Measurements from ENCODE around the gene TMEM158.

DNA sequence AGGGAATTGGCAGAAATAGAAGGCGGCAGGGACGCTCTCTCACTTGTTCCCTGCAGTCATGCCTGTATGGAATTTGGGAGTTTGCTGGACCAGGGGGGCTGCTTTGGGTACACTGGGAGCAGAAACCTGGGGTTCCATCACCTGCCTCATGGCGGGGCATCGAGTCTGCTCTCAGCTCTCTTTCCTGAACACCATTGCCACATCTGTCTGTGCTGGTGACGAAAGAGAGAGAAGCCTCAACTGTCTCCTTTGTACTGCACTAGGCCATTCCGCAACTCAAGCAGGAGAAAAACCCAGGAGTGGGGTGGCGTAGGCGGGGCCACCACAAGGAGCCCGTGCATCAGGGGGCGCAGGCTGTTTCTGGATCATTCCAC lies 14.0 kb downstream of the TMEM158 start:
- TF ChIP-seq, protein P1, sequence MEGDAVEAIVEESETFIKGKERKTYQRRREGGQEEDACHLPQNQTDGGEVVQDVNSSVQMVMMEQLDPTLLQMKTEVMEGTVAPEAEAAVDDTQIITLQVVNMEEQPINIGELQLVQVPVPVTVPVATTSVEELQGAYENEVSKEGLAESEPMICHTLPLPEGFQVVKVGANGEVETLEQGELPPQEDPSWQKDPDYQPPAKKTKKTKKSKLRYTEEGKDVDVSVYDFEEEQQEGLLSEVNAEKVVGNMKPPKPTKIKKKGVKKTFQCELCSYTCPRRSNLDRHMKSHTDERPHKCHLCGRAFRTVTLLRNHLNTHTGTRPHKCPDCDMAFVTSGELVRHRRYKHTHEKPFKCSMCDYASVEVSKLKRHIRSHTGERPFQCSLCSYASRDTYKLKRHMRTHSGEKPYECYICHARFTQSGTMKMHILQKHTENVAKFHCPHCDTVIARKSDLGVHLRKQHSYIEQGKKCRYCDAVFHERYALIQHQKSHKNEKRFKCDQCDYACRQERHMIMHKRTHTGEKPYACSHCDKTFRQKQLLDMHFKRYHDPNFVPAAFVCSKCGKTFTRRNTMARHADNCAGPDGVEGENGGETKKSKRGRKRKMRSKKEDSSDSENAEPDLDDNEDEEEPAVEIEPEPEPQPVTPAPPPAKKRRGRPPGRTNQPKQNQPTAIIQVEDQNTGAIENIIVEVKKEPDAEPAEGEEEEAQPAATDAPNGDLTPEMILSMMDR (IDR thresholded peaks at IDR 0.05; ENCODE audit: insufficient read depth, low read depth, low read length), result no peak
- no peak for TF ChIP-seq EZH2 (IDR thresholded peaks at IDR 0.05; ENCODE audit: insufficient read depth, low read length)
